NOMO-1 treated with DMSO at 0.1 percent for 48 hours (cell line): Measurements from ENCODE around the gene NEIL3.
A peak's percentile ranks its signal among the peaks of the same experiment; 100 is the strongest.

Experiments
- DNase-seq: peaks from one replicate; lab custom pipeline; 2025; ENCODE audit not compliant: unreplicated experiment; lab: John Stamatoyannopoulos, UW

Gene NEIL3

DNA sequence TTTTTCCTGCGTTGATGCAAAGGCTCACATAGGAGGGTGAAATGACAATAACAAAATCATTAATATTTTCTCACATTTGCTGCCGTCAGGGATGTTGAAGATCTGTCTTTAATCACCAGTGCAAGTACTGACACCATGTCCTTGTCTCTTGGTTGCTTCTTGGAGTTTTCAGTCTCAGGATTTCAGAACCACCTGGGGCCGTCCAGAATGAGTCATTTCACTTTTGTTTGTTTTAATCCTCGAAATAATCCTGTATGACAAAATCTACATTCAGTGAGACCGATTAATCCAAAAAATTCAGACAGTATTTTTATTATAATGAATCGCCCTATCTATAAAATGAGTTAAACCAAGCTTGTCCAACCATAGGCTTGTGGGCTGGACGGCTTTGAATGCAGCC lies 47.2 kb downstream of the NEIL3 start:
- DNase-seq = no peak

DNA sequence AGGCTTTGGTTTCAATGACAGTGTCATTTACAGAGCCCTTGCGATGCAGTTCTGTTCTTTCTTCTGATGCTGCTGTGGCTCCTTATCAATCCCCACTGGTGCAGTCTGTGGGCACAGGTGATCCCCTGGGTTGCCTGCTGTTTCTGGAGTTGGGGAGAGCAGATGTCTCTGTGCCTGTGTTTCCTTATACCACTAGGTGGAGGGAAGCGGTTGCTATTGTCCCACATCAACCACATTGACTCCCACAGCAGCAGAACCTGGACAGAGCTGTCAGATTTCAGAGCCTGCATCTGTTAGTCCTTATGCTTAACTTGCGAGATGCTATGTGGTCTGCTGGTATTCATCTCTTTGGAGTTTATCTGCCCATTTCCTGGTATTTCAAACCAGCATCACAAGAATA lies 57.7 kb downstream of the NEIL3 start:
- DNase-seq = no peak

DNA sequence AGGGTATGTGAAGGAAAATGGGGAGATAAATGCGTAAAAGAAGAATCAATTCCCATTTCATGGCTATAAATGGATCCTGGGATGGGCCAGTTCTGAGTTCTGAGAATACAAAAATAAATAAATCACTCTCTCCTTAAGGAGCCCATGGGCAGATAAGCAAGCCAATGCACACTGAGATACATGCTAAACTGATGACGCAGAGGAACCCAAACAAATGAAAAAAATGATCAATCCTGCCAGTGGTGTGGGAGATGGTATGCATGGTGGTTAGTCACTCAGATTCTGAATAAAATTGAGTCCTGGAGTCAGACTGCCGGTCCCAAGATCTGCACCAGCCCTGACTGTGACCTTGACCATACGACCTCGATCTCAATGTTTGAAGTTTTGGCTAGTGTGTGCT lies 59.7 kb downstream of the NEIL3 start:
- DNase-seq = no peak

DNA sequence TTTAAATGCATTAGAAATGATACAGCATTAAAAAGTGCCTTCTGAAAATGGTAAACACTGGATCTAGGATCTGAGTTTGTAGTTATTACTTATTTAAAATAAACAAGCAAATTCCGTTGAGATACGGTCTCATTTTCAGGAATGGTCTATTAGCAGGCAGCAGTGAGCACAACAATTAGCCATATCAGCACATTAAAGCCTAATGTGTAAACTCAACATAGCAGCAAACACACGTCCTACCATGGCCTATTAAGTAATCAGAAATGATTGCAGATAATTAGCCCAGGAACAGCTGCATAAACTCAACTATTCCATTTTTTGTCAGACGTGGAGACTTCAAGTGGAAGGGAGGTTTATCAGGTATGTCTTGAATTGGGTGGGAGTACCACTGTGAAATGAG lies 61.8 kb downstream of the NEIL3 start:
- DNase-seq = no peak

DNA sequence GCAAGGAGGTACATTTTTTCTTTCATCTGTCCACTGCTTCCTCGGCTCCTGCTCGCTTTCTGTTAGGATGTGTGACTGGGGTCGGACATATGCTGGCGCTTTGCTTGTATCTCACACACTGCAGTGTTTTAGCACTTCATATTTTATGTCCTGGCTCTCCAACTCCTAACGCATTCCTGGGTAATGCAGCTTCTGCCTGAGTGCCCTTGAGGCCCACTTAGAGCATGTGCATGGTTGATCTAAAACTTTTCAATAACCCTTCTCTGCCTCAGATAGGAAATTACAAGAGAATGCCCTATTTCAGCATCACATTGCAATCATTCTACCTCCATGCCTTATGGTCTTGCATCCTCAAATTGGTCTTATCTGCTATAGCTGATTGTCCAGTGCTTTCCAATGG lies 65.3 kb downstream of the NEIL3 start:
- DNase-seq = no peak

DNA sequence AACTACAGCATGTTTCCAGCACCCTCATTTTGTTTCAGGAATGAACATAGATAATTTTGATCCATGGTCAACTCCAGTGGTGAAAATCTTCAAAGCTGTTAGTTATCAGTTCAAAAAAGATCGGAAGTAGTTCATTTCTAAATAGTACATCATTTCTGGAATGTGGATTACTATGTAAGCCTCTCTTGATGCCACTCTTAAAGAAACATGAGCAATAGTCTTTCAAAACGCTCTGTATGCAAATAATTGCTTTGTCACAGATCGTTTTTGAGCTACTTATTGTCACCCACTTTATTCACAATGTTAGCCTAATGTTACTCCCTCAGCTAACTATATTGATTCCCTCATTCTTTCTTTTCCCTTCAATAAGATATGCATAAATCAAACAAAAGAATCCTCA lies 65.7 kb downstream of the NEIL3 start:
- DNase-seq = no peak

DNA sequence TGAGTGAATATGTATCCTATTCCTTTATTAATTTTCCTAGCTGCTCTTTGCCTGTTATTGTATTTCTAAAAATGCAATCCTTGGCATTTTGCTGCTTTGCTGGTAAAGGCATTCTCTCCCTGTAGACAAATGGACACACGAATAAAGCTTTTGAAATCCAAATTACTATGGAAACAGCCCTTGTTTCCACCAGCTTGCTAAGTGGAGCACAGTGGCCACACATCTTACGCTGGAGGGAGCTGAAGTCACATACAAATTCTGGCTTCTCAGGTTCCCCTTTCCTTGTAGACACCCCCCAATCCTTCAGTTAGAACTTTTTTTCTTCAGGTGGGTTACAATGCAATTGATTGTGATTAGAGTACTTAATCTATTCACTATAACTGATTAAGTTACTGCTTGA lies 66.3 kb downstream of the NEIL3 start:
- DNase-seq = peak; percentile 53

DNA sequence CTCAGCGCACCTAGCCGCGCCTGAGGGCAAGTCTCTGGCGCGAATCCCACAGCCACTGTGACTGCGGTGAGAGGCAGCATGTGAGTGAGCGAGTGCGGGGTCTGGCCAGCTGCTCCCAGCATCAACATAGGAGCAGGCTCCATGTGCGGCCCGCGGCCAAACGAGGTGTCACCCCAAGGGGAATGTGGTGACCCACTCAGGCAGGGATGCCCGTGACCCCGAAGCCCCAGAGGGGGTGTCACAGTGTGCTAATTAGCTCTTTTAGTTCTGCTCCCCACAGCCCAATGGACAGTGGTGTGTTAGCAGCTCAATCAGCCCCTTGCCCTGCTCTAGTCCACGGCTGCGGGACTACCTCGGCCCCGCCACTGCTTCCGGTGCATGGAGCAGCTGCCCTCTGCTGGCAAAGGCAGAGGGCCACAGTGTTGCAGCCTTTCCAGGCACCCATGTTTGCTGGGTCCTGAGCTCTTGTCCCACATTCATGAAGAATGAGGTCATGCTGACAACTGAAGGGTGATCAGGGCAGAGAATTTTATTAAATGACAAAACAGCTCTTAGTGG lies 71.1 kb downstream of the NEIL3 start:
- no peak for DNase-seq

DNA sequence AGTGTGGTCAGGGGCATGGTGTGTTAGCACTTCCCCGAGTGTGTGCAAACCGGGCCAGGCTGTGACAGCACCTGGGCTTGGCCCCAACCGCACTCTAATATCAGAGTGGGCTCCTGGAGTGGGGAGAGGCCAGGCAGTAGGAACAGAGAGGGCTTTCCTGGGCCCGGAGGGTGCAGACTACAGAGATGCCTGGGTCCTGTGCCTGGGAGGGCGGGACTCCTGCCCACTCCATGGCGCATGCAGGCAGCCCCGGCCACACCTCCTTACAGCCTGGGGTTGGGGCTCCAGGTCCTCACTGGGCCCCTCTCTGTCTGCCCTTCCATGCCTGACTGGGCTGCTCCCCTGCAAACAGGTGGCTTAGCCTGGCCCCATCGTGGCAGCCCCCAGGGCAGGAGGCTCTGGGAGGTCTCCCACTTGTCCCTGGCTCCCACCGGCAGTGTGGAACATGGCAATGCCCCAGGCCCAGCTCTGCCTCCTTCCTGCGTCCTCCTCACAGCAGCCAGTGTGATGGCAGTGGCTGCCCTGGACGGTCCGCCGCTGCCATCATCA lies 72.2 kb downstream of the NEIL3 start:
- no peak for DNase-seq

DNA sequence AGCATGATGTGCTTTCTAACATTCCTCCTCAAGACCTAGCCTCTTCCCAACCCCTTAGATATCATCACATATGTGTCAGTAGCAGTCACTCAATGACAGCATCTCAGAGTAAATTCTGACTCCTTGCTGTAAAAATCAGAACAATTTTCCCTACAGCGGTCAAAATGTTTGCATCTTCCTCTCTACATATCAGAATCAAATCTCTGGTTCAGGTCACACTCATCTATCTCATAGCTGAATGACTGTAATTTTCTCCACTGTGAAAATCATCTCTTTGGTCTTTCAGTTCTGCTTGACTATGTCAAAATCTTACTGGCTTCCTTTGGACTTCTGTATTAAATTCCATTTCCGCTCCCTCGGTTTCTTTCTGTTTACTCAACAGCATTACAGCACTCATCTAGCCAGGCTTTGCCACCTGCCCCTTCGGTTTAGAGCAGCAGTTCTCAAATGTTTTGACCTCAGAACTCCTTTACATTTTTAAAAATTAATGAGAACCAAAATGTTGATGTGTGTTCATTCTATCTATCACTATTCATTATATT lies 75.3 kb downstream of the NEIL3 start:
- no peak for DNase-seq

DNA sequence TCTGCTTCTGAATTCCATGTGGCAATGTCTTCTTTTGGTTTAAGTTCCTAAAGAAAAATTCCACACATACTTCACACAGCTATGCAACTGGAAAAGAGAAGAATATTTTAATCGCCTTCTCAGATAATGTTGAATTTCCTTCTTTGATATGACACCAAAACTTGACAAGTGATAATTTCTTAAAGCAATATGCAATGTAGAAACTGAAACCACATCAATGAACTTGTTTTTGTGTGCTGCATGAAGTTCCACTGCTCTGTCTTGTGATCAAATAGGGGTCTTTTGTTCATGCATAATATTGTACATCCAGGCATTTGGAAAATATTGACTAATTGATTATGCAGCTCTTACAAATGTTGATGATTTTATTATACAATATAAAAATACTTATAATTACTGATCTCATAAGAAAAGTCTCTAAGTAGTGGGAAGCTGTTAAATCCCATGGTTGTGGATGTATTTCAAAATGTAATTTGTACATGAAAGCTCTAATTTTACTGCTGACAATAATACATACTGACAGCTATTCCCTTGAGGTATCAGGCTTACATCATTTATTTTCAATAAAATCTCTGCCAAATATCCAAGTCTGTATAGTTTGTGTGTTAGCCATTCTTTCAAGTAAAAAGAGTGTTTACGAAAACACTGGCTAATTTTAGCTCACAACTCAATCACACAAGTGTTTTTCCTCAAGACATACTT lies 76.1 kb downstream of the NEIL3 start:
- no peak for DNase-seq

DNA sequence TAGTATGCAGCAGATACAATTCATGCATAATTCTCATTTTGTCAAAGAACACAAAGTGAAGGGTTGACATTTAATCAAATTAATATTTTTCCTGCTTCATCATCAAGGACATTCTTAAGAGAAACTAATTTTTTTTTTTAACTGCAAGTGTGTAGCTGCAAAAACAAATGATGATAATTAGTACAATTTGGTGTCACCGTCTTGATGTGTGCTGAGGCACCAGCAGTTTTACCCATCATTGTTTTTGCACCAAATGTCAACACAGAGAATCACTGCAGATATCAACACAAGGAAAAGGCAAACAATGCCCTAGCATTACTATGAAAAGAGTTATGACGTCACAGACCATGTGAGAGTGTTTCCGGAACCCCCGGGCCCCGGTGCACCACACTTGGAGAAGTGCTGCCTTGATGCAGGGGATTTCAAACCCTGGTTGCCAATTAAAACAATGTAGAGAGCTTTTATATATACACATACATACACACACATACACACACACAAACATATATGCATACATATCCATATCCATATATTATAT lies 76.7 kb downstream of the NEIL3 start:
- no peak for DNase-seq

DNA sequence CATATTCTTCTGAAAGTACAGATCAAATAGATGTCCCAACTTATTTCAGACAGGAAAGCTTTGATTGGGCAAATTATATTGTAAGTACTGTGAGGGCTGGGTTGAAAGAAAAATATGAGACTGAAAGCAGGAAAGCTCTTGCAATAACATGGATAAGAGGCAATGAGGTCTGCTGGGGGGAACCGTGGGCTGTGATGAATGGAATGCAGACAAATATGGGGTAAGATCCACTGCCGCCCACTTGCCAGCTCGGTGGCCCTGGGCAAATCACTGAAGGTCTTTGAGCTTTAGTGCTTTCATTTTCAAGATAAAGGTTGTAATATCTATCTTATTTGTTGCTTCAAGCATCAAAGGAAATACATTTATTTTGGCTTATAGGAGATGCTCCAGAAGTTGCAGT lies 81.6 kb downstream of the NEIL3 start:
- no peak for DNase-seq

DNA sequence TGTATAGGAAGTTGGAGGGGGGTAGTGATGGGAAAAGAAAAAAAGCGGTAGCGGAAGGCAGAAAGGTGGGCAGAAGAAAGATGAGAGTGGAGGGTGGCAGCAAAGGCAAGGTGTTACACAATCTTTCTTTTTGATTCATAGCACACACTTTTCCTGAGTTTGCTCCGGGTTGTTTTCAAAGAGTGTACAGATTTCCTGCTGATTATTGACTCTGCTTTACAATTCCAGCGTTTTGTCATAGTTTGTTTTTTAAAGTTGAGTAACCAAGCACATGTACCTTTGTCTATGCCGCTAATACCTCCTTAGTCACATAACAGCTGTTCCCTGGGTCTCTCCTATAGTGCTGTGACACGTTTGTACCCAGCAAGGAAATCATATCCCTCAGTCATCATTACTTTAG lies 82.3 kb downstream of the NEIL3 start:
- DNase-seq = no peak

DNA sequence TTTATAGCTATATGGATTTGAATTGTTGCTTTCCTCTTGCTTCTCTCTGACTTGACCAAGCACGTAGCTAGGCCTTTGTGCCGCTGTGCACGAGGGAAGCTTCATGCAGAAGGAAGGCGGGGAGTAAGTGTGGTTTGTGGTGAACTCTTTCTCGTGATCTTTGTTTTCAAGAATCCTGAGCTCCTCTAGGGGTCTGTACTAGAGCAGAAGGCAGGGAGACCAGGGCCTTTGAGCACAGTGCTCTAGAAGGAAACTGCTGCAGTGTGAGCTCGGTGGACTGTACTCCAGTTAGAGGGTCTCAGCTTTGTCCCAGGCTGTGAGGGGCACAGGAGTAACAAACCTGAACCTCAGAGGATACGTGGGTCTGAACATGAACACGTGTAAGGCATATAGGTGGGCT lies 83.6 kb downstream of the NEIL3 start:
- no peak for DNase-seq

DNA sequence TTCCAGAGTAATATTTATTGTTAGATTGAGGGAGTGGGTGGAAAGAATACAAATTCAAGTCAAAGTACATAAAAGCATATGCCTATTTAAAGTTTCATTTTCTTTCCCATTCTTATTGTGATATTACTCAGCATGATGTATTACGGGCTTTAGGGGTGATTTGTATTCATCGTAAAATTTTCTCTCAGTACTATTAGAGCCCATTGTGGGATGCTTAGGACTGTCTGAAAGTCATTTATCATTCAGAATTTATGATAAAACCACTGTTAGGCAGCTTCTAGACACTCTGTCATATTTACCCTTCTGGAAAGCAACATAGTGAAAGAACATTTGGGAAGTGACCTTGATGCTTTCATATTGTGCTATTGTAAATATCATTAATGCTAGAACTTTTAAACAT lies 86.7 kb downstream of the NEIL3 start:
- no peak for DNase-seq

DNA sequence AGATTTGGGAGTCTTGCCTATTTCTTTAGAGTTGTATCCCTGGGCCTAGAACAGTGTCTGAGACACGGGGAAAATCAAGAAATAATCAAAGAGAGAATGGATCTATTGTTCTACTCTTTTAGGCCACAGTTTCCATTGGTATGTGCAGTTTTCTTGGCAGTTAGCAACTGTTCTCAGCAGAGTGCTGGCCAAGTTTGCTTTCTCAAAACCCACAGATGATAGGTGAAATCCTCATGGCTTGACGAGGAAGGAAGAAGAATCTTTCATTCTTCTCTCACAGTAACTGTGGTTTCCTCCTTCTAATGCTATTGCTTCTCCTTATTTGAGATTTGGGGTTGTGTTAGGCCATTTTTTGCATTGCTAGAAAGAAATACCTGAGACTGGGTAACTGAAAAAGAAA lies 90.4 kb downstream of the NEIL3 start:
- DNase-seq = no peak

DNA sequence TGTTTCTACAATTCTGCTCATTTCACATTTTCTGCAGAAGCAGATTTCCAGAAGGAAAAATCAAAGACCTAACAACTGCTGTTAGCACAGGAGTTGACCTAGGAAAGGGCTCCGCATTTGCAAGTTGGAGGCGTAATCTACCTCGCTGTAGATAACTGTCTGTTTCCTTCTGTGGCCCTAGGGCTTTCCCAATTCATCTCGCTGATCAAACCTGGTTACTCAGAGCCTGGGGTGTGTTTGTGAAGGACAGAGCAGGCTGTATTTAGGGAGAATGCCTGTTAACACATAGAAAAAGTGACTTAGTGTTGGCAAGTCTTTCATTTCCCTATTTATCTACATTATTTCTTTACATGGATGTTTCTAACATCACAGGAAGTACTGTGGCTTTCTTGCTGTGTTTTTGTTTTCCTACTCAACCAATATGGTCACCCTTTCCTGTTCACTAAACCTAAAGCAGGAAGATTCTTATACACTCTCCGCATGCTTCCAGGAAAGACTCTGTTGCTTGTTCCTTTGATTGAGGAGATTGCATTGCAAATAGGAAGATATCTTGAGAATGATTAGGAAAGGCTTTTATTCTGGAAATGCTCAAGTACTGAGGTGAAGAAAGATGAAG lies 92.1 kb downstream of the NEIL3 start:
- peak; percentile 39 for DNase-seq

DNA sequence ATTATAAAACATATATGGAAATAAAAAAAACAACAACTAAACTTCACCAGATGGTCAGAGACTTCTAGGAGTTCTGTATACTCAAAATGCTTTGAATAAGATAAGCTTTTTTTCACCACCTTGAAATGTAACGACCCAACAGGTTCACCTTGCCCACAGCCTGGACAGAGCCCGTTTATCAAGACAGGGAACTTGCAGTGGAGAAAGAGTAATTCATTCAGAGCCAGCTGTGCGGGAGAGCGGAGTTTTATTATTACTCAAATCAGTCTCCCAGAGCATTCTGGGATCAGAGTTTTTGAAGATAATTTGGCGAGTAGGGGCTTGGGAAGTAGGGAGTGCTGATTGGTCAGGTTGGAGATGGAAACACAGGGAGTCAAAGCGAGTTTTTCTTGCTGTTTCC lies 94.1 kb downstream of the NEIL3 start:
- DNase-seq = no peak

DNA sequence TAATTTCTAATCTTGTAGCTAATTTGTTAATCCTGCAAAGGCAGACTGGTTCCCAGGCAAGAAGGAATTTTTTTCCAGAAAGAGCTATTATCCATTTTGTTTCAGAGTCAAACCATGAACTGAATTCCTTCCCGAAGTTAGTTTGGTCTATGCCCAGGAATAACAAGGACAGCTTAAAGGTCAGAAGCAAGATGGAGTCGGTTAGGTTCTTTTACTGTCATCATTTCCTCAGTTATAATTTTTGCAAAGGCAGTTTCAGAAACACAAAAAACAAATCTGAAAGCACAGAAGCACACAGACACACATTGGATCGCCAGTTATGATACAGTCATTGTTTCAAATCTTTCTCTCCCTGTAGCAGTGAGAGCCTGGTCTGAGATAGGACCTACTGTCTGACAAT lies 94.7 kb downstream of the NEIL3 start:
- DNase-seq = no peak

DNA sequence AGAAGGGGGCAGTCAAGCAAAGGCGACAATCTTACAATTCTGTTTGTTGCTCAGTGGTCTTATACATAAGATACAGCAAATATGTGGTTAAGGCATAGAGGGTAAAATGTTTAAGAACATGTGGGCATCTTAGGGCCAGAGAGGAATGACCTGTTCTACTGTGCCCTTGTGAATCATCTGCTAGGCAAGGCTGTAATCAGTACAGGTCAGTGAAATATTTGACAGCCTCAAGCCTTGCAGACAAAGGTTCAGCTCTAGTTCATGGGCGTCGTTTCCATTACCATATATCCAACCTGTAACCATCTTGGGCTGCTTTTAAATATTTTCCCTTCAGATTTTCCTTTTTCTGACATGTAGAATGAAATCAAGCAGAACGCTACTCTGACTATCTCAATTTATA lies 95.3 kb downstream of the NEIL3 start:
- no peak for DNase-seq

DNA sequence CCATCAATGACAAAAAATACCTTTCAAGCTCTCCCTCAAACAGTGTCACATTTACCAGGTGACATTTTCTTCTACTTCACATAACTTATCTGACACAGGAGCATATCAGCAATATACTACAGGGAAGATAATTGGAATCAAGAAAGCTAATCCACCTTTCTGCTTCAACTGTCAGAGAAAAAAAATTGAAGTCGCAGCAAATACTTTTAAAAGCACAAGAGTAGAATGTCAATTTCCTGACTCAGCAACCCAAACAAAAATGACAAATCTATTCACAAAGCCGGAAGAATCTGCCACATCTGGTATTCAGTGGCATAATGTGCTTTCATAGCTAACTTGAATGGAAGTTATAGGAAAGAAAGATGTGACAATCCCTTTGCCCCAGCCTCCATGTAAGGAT lies 95.8 kb downstream of the NEIL3 start:
- DNase-seq = no peak
